GM23338 (cell line): ENCODE measurements around the gene CCDC93. TPM values are rescaled to one million over a fixed set of nuclear protein-coding genes. Genes with fewer than 3 reads are reported as not detected.

Source experiments
- ATAC-seq: fragments of 200-7000 bp; cut with Tn5 transposase; 3 replicates; pipeline ENCODE4 v1.9.1; 2020
- DNase-seq: peaks from one replicate; pipeline ENCODE4 v3.0.0-alpha.2; 2015; ENCODE audit warnings: low spot score
- H2AFZ ChIP-seq: fragments of 200-600 bp; sonication (generic); 2 replicates; pipeline ENCODE4 v1.8.0; 2016; ENCODE audit warnings: antibody characterized with exemption, mild to moderate bottlenecking, moderate library complexity
- H3F3A ChIP-seq: fragments of 200-600 bp; sonication (generic); replicated peaks from 2 replicates; pipeline ENCODE4 v1.8.0; 2017; ENCODE audit warnings: antibody characterized with exemption, mixed run types, low read depth
- H3K27ac ChIP-seq: fragments of 200-600 bp; sonication (generic); 2 replicates; pipeline ENCODE4 v1.6.1; 2016; ENCODE audit warnings: low read depth
- H3K27me3 ChIP-seq: fragments of 200-600 bp; sonication (generic); 2 replicates; pipeline ENCODE4 v1.8.0; 2016; ENCODE audit warnings: mild to moderate bottlenecking, mixed run types, moderate library complexity; ENCODE audit not compliant: insufficient read depth
- H3K36me3 ChIP-seq: fragments of 200-600 bp; sonication (generic); 2 replicates; pipeline ENCODE4 v1.8.0; 2016; ENCODE audit warnings: mild to moderate bottlenecking; ENCODE audit not compliant: insufficient read depth
- H3K4me1 ChIP-seq: fragments of 200-600 bp; sonication (generic); 2 replicates; pipeline ENCODE4 v1.8.0; 2016; ENCODE audit warnings: mild to moderate bottlenecking, moderate library complexity; ENCODE audit not compliant: insufficient read depth
- H3K4me2 ChIP-seq: fragments of 200-600 bp; sonication (generic); 2 replicates; pipeline ENCODE4 v1.7.1; 2017; ENCODE audit warnings: mixed run types
- H3K4me3 ChIP-seq: fragments of 200-600 bp; sonication (generic); 2 replicates; pipeline ENCODE4 v1.6.1; 2016; ENCODE audit warnings: mixed run types
- H3K79me2 ChIP-seq: fragments of 200-600 bp; sonication (generic); replicated peaks from 2 replicates; pipeline ENCODE4 v1.8.0; 2017; ENCODE audit warnings: mild to moderate bottlenecking; ENCODE audit not compliant: insufficient read depth
- H3K9me2 ChIP-seq: fragments of 200-600 bp; sonication (generic); 2 replicates; pipeline ENCODE4 v1.8.0; 2017; ENCODE audit not compliant: insufficient read depth
- H4K20me1 ChIP-seq: fragments of 200-600 bp; sonication (generic); replicated peaks from 2 replicates; pipeline ENCODE4 v1.8.0; 2017; ENCODE audit warnings: mild to moderate bottlenecking; ENCODE audit not compliant: insufficient read depth
- H3K27ac Mint-ChIP-seq: 2 replicates; pipeline ENCODE4 v1.8.0; 2020; ENCODE audit warnings: inconsistent platforms, mild to moderate bottlenecking, moderate library complexity, mixed read lengths
- H3K27me3 Mint-ChIP-seq: 3 replicates; pipeline ENCODE4 v1.8.0; 2022; ENCODE audit warnings: low read depth, mild to moderate bottlenecking, moderate library complexity, mixed read lengths, inconsistent platforms; ENCODE audit not compliant: insufficient read depth, poor library complexity
- H3K36me3 Mint-ChIP-seq: 3 replicates; pipeline ENCODE4 v1.8.0; 2021; ENCODE audit warnings: low read depth, mild to moderate bottlenecking, inconsistent platforms, moderate library complexity, mixed read lengths
- H3K4me1 Mint-ChIP-seq: 3 replicates; pipeline ENCODE4 v1.8.0; 2020; ENCODE audit warnings: mild to moderate bottlenecking, inconsistent platforms, mixed read lengths
- H3K4me3 Mint-ChIP-seq: 3 replicates; pipeline ENCODE4 v1.8.0; 2021; ENCODE audit warnings: moderate library complexity, mild to moderate bottlenecking, inconsistent platforms, mixed read lengths
- H3K9me3 Mint-ChIP-seq: 3 replicates; pipeline ENCODE4 v1.8.0; 2020; ENCODE audit warnings: moderate library complexity, mild to moderate bottlenecking, inconsistent platforms, mixed read lengths
- CREB1 ChIP-seq: fragments of 250-450 bp; sonication (Bioruptor Pico); IDR thresholded peaks from 2 replicates; pipeline ENCODE4 v1.5.0; 2020; ENCODE audit warnings: low read depth, mild to moderate bottlenecking, moderate library complexity
- EZH2 ChIP-seq: fragments of 200-600 bp; sonication (generic); IDR thresholded peaks from one replicate; pipeline ENCODE4 v1.8.0; 2017; ENCODE audit warnings: antibody characterized with exemption, mild to moderate bottlenecking, low read depth; ENCODE audit not compliant: unreplicated experiment
- EZH2phosphoT487 ChIP-seq: fragments of 200-600 bp; sonication (generic); IDR thresholded peaks from one replicate; pipeline ENCODE4 v1.8.1; 2018; ENCODE audit warnings: antibody characterized with exemption; ENCODE audit not compliant: unreplicated experiment
- JUNB ChIP-seq: IDR thresholded peaks from one replicate; pipeline ENCODE4 v1.6.1; 2016; ENCODE audit warnings: antibody characterized with exemption; ENCODE audit not compliant: unreplicated experiment
- NANOG ChIP-seq: IDR thresholded peaks from 2 replicates; pipeline ENCODE4 v1.6.1; 2016; ENCODE audit warnings: antibody characterized with exemption, borderline replicate concordance
- STAT1 ChIP-seq: IDR thresholded peaks from one replicate; pipeline ENCODE4 v1.6.1; 2016; ENCODE audit warnings: antibody characterized with exemption; ENCODE audit not compliant: unreplicated experiment
- ZNF114 ChIP-seq: fragments of 250-450 bp; sonication (Bioruptor Pico); IDR thresholded peaks from 2 replicates; pipeline ENCODE4 v1.5.0; 2020; ENCODE audit warnings: mild to moderate bottlenecking, moderate library complexity
- ZNF331 ChIP-seq: fragments of 250-450 bp; sonication (Bioruptor Pico); IDR thresholded peaks from 2 replicates; pipeline ENCODE4 v1.5.0; 2020; ENCODE audit warnings: low read depth, mild to moderate bottlenecking, moderate library complexity
- polyA plus RNA-seq: library from polyadenylated mRNA; unstranded; fragments of >200 nt; fragmentation: Nextera tagmentation; extraction: Ambion mirVana; gene quantifications from 2 replicates; pipeline ENCODE4 v1.2.1, GENCODE V29; 2016
- total RNA-seq: library from RNA; depleted of rRNA; stranded (reverse); fragments of >200 nt; shearing (Covaris generic); gene quantifications from 2 replicates; pipeline ENCODE4 v1.2.3, GENCODE V29; 2014
- TF ChIP-seq, protein P1 (sequence below): IDR thresholded peaks from one replicate; pipeline ENCODE4 v1.6.1; 2018; ENCODE audit warnings: antibody characterized with exemption; ENCODE audit not compliant: unreplicated experiment
- TF ChIP-seq, protein P2 (sequence below), 2 experiments: fragments of 200-600 bp in 1 of 2; sonication (generic) in 1 of 2; conservative IDR thresholded peaks; 2 replicates each; pipeline versions ENCODE4 v1.5.1 to v1.6.1; 2016 to 2017; ENCODE audit warnings: antibody characterized with exemption in 2 of 2, low read depth in 2 of 2, mild to moderate bottlenecking in 2 of 2, moderate library complexity in 1 of 2
- TF ChIP-seq, protein P3 (sequence below): IDR thresholded peaks from 2 replicates; pipeline ENCODE4 v1.6.1; 2016; ENCODE audit warnings: antibody characterized with exemption
- TF ChIP-seq, protein P4 (sequence below): fragments of 250-450 bp; sonication (Bioruptor Pico); IDR thresholded peaks from 2 replicates; pipeline ENCODE4 v1.5.0; 2020; ENCODE audit warnings: mild to moderate bottlenecking, moderate library complexity

Gene CCDC93
- total and polyA plus RNA-seq, 2 experiments from 2014 or later: 13.1 to 16.8 TPM

DNA sequence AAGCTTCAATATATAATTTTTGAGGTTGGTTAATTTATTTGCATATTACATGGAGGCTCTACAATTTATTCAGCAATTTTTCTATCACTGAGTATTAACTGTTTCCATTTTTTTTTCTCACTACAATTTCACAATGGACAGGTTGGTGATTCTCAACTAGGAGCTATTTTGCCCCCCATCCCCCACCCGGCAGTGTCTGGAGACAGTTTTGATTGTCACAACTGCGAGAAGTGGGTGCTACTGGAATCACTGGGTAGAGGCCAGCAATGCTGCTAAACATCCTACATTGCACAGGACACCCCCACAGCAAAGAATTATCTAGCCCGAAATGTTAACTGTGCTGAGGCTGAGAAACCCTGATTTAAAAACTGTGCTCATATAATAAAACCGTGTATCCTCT, 82.6 kb downstream of the CCDC93 start:
- DNase-seq: no peak
- no peak for ATAC-seq
- Mint-ChIP-seq H3K4me1 (no peaks in the 10 kb centered on the region), H3K4me3 (no peak overlapping the region), H3K36me3 (peaks cover 58% of the 10 kb centered on the region), H3K27me3 (no peaks in the 10 kb centered on the region), H3K9me3 (0 out of 3 replicates have a peak, but pooled peaks cover 3% of the 10 kb centered on the region), H3K27ac (no peak overlapping the region)
- no peaks in the 10 kb centered on the region for H3K27me3 ChIP-seq
- H3K79me2 ChIP-seq: no peaks in the 10 kb centered on the region
- H3K36me3 ChIP-seq: peaks cover 4% of the 10 kb centered on the region; the same call in 1 of the 2 replicates
- no peak overlapping the region for H3K4me2 ChIP-seq
- H3K4me1 ChIP-seq: no peaks in the 10 kb centered on the region
- no peaks in the 10 kb centered on the region for H3K9me2 ChIP-seq
- no peak overlapping the region for H2AFZ ChIP-seq
- H3K4me3 ChIP-seq: no peak overlapping the region
- no peaks in the 10 kb centered on the region for H4K20me1 ChIP-seq
- no peak for TF ChIP-seq ZNF331 (CRISPR knock-in tag)
- TF ChIP-seq JUNB: no peak
- TF ChIP-seq, protein P1, sequence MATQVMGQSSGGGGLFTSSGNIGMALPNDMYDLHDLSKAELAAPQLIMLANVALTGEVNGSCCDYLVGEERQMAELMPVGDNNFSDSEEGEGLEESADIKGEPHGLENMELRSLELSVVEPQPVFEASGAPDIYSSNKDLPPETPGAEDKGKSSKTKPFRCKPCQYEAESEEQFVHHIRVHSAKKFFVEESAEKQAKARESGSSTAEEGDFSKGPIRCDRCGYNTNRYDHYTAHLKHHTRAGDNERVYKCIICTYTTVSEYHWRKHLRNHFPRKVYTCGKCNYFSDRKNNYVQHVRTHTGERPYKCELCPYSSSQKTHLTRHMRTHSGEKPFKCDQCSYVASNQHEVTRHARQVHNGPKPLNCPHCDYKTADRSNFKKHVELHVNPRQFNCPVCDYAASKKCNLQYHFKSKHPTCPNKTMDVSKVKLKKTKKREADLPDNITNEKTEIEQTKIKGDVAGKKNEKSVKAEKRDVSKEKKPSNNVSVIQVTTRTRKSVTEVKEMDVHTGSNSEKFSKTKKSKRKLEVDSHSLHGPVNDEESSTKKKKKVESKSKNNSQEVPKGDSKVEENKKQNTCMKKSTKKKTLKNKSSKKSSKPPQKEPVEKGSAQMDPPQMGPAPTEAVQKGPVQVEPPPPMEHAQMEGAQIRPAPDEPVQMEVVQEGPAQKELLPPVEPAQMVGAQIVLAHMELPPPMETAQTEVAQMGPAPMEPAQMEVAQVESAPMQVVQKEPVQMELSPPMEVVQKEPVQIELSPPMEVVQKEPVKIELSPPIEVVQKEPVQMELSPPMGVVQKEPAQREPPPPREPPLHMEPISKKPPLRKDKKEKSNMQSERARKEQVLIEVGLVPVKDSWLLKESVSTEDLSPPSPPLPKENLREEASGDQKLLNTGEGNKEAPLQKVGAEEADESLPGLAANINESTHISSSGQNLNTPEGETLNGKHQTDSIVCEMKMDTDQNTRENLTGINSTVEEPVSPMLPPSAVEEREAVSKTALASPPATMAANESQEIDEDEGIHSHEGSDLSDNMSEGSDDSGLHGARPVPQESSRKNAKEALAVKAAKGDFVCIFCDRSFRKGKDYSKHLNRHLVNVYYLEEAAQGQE: no peak
- TF ChIP-seq, protein P2, sequence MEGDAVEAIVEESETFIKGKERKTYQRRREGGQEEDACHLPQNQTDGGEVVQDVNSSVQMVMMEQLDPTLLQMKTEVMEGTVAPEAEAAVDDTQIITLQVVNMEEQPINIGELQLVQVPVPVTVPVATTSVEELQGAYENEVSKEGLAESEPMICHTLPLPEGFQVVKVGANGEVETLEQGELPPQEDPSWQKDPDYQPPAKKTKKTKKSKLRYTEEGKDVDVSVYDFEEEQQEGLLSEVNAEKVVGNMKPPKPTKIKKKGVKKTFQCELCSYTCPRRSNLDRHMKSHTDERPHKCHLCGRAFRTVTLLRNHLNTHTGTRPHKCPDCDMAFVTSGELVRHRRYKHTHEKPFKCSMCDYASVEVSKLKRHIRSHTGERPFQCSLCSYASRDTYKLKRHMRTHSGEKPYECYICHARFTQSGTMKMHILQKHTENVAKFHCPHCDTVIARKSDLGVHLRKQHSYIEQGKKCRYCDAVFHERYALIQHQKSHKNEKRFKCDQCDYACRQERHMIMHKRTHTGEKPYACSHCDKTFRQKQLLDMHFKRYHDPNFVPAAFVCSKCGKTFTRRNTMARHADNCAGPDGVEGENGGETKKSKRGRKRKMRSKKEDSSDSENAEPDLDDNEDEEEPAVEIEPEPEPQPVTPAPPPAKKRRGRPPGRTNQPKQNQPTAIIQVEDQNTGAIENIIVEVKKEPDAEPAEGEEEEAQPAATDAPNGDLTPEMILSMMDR (conservative IDR thresholded peaks at IDR 0.05; ENCODE audit: low read depth in 2 of 2): no peak
- TF ChIP-seq, protein P3, sequence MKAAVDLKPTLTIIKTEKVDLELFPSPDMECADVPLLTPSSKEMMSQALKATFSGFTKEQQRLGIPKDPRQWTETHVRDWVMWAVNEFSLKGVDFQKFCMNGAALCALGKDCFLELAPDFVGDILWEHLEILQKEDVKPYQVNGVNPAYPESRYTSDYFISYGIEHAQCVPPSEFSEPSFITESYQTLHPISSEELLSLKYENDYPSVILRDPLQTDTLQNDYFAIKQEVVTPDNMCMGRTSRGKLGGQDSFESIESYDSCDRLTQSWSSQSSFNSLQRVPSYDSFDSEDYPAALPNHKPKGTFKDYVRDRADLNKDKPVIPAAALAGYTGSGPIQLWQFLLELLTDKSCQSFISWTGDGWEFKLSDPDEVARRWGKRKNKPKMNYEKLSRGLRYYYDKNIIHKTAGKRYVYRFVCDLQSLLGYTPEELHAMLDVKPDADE: no peak
- no peak for TF ChIP-seq NANOG
- TF ChIP-seq, protein P4, sequence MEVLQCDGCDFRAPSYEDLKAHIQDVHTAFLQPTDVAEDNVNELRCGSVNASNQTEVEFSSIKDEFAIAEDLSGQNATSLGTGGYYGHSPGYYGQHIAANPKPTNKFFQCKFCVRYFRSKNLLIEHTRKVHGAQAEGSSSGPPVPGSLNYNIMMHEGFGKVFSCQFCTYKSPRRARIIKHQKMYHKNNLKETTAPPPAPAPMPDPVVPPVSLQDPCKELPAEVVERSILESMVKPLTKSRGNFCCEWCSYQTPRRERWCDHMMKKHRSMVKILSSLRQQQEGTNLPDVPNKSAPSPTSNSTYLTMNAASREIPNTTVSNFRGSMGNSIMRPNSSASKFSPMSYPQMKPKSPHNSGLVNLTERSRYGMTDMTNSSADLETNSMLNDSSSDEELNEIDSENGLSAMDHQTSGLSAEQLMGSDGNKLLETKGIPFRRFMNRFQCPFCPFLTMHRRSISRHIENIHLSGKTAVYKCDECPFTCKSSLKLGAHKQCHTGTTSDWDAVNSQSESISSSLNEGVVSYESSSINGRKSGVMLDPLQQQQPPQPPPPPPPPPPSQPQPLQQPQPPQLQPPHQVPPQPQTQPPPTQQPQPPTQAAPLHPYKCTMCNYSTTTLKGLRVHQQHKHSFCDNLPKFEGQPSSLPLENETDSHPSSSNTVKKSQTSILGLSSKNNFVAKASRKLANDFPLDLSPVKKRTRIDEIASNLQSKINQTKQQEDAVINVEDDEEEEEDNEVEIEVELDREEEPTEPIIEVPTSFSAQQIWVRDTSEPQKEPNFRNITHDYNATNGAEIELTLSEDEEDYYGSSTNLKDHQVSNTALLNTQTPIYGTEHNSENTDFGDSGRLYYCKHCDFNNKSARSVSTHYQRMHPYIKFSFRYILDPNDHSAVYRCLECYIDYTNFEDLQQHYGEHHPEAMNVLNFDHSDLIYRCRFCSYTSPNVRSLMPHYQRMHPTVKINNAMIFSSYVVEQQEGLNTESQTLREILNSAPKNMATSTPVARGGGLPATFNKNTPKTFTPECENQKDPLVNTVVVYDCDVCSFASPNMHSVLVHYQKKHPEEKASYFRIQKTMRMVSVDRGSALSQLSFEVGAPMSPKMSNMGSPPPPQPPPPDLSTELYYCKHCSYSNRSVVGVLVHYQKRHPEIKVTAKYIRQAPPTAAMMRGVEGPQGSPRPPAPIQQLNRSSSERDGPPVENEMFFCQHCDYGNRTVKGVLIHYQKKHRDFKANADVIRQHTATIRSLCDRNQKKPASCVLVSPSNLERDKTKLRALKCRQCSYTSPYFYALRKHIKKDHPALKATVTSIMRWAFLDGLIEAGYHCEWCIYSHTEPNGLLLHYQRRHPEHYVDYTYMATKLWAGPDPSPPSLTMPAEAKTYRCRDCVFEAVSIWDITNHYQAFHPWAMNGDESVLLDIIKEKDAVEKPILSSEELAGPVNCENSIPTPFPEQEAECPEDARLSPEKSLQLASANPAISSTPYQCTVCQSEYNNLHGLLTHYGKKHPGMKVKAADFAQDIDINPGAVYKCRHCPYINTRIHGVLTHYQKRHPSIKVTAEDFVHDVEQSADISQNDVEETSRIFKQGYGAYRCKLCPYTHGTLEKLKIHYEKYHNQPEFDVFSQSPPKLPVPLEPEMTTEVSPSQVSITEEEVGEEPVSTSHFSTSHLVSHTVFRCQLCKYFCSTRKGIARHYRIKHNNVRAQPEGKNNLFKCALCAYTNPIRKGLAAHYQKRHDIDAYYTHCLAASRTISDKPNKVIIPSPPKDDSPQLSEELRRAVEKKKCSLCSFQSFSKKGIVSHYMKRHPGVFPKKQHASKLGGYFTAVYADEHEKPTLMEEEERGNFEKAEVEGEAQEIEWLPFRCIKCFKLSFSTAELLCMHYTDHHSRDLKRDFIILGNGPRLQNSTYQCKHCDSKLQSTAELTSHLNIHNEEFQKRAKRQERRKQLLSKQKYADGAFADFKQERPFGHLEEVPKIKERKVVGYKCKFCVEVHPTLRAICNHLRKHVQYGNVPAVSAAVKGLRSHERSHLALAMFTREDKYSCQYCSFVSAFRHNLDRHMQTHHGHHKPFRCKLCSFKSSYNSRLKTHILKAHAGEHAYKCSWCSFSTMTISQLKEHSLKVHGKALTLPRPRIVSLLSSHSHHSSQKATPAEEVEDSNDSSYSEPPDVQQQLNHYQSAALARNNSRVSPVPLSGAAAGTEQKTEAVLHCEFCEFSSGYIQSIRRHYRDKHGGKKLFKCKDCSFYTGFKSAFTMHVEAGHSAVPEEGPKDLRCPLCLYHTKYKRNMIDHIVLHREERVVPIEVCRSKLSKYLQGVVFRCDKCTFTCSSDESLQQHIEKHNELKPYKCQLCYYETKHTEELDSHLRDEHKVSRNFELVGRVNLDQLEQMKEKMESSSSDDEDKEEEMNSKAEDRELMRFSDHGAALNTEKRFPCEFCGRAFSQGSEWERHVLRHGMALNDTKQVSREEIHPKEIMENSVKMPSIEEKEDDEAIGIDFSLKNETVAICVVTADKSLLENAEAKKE: no peak
- TF ChIP-seq STAT1: no peak
- TF ChIP-seq ZNF114 (CRISPR knock-in tag): no peak
- no peak for TF ChIP-seq EZH2
- TF ChIP-seq CREB1 (CRISPR knock-in tag): no peak
- TF ChIP-seq EZH2phosphoT487: no peak
- H3K27ac ChIP-seq: no peak overlapping the region
- H3F3A ChIP-seq: no peaks in the 10 kb centered on the region
